ENCODE data around the gene PDZD7.

PDZD7 gene

GRCh38 chr10:100966887-100967286 lies 64.0 kb downstream of the PDZD7 start:
- no peak for DNase-seq (ENCODE audit: low read depth)

GRCh38 chr10:100965820-100966219 lies 65.1 kb downstream of the PDZD7 start:
- no peak for DNase-seq (ENCODE audit: low read depth)

GRCh38 chr10:100963826-100964225 lies 67.1 kb downstream of the PDZD7 start:
- DNase-seq (ENCODE audit: low read depth), result no peak

GRCh38 chr10:100962351-100963080 lies 68.4 kb downstream of the PDZD7 start:
- DNase-seq (ENCODE audit: low read depth), result peak; percentile 36

GRCh38 chr10:100960251-100960650 lies 70.7 kb downstream of the PDZD7 start:
- no peak for DNase-seq (ENCODE audit: low read depth)
